RCC 7860 (cell line): Measurements from ENCODE around the gene TXLNG.

Experiments used
- DNase-seq: peaks from one replicate; pipeline ENCODE4 v3.0.0-alpha.2; 2015; ENCODE audit warnings: low spot score
- FAIRE-seq: peaks from 2 replicates; lab custom pipeline; 2012; peaks lifted over from hg19 to GRCh38; lab: Jason Lieb, UNC

TXLNG gene

DNA sequence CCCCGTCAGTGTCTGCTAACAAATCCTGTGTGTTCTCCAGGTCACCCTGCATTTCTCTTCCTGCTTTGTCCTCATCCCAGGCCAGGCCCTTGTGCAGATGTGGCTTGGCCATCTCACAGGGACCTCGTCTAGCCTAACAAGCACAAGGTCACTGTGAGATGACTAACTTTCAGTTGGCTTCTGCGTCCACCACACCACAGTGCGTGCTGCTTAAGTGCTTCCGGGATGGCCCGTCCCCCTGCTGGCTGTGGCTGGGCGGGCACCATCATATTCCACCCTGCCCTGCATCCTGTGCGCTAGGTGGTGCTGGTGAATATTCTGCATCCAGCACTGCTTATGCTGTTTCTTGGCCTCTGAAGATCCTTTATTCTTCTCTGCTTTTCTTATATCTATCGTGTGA, 50.1 kb downstream of the TXLNG start:
- no peak for FAIRE-seq
- DNase-seq = peak; percentile 29

DNA sequence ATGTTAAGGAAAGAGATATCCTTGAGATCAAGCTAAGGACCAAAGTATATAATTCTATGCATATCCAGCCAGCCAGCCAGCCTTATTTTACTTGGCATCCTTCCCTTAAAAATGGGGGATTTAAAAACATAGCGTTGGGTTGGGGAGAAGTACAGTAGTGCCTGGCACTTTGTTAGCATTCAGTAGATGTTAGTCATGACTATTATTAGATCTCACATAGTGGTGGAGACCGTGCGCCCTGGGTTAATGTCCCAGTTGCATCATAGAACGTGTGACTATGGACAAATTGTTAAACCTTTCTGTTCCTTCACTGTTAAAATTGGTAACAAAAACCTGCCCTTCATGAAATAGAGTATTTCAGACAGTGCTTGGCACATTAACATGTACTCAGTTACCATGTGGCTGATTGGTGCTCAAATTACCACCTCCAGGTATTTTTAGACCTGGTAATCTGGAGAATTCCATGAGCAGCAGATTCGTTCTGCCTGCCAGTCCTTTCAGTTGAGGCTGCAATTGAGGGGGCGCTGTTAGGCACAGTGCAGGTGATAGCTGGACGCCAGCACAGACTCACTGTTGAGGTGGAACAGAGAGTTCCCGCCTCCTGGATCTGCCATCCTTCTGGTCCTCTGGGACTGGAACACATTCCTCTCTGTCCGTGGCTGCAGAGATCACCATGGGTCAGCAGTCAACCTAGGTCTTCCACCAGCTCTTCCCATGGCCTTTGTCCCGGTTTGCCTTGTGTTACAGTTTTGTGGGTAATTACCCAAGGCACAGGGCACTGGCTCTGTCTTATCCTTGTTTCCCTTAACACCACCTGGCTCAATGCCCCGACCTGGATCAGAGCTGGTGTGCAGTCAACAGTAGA, 52.2 kb downstream of the TXLNG start:
- peak; percentile 85 for FAIRE-seq
- peak; percentile 53 for DNase-seq

DNA sequence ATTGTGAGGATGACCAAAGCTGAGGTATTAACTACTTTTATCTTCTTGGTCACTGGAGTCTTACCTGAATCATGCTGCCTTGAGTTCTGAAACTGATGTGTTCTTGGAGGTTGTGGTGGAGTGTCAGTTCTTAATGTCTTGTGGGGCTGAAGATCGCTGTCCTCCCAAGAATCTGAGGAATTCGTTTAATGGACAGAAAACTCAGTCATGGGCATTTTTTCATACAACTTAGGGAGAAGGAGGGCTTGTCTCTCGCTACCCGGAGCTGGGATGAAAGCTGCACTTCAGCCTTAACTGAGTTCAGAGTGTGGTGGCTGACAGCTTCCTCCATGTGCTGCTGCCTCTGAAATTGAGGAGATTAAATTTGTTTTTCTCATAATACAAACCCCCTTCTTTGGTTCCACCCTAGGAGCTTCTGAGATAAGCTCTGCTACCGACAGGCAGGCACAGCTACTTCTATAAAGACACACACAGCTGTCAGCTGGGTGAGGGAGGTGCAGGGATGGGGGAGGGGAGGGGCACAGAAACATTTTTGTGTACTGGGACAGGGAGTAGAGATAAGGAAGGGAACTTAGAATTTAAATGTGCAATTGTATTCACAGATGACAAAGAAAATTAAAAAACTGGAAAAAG, 53.1 kb downstream of the TXLNG start:
- DNase-seq = peak; percentile 7
- FAIRE-seq = no peak

DNA sequence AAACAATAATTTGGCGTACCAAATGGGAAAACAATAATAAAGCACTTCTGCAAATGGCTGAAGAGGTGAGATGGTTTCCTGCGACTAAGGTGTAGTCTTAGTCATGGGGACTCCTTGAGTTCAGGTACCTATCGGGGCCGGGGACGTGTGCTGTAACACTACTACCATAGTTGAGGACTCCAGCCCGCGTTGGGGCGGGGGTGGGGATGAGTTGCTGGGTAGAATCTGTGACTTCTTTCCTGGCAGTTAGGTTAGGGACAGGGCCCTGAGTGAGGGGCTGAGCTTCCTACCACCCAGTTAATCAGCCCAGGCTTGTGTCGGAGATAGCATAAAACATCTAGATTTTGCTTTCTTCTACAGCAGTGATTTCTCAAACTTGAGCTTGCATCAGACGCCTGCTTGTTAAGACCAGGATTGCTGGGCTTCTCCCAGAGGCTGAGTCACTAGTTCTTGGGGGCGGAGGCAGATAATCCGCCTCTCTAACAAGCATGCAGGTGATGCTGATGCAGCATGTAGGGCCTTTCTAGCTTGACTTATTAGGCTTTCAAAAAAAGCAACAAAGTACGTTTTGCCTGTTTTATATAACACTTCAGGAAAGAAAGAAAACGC, 53.7 kb downstream of the TXLNG start:
- peak; percentile 26 for DNase-seq
- FAIRE-seq = no peak

DNA sequence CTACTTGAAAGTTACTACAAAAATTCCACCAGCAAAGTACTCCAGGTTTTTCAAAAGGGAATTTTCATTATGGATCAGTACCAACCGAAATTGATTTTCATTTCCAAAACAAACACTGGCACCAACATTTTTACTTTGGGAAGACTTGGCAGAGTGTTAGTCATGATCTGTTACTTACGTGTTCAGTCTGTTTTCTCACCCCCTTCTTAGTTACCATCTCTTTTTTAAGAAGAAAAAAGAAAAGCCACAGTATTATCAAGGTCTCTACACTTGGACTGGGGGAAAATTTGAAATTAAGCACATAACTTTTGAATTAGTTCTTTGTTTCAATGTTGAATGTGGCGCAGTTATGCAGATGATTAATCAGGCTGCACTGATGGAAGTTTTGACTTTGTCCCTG, 56.4 kb downstream of the TXLNG start:
- FAIRE-seq (no peak), DNase-seq (no peak)

DNA sequence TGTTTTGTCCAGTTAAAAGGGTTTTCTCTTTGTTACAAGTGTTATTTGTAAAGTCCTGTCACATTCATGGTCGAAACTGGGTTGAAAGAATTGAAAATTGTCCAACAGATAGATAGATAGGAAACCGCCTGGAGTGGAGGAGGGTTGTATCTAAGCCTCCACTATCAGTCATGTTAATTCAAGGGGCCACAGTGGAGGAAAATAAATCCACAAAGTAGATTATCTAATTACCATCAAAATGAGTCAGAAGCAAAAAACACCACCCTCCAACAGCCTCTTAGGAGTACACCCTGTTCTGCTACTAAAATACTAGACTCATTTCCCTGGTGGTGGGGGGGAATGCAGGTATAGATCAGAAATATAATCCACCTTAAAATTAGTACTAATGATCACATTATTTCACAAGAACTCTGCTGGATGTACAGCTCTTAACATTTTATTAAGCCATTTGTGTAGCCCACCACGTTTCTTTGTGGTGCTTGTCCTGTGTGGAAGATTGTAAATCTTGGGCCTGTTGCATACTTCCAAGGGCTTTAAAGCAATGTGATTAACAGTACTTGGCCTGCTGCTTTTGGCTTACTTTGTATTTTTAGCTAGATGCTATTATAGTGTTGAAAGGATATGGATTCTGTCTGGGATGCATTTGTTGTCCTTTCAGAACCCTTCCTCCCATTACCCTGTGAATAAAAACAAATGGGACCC, 57.1 kb downstream of the TXLNG start:
- FAIRE-seq (no peak), DNase-seq (no peak)

DNA sequence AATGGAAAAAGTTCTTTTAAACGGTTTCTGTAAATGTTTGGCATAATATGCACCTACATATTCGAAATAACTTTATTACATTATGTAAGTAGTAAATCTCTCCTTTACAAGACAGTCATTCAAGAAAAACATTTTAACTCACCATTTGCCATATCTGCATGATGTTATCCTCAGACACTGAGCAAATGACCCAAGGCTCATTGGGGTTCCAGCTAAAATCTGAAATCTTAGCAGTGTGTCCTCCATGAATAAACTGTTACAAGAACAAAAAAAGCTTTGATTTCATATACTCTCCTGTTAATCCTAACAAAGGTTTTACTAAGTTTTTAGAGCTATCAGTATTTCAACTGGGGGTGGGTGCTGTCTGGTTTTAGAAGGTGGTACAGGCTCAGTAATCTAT, 59.4 kb downstream of the TXLNG start:
- FAIRE-seq (no peak), DNase-seq (no peak)

DNA sequence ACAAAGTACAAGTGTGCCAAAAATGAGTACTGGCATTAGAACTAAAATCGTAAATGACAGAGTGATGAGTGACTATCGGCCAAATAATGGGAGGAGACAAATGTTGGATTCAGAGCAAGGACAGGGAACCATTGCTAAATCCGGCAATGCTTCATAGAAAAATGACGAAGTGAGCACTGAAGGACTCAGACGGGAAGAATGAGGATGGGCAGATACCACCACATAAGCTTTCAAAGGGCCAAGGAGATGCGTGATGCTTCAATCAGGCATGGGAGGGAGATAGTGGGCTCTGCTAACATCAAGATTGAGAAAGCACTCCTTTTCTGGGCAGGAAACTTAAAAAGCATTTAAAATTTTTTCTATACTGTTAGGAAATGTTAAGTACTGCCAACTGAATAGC, 62.3 kb downstream of the TXLNG start:
- FAIRE-seq (no peak), DNase-seq (no peak)

DNA sequence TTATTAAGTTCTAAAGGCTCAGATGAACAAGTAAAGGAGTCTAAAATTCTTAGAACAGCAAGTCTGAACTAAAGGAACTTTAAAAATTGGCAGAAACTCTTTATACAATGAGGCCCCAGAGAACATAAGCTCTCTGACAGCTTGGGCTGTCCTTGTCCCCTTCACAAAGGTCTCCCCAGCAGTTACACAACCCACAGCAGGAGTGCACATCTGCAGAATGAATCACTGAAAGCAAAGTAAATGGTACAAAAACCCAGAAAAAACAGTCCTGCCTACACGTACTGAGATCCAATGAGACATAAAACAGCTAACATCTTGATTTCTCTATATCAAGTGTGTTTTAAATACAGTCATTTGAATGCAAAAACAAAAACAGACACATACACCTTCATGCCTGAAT, 65.2 kb downstream of the TXLNG start:
- DNase-seq (no peak), FAIRE-seq (no peak)

DNA sequence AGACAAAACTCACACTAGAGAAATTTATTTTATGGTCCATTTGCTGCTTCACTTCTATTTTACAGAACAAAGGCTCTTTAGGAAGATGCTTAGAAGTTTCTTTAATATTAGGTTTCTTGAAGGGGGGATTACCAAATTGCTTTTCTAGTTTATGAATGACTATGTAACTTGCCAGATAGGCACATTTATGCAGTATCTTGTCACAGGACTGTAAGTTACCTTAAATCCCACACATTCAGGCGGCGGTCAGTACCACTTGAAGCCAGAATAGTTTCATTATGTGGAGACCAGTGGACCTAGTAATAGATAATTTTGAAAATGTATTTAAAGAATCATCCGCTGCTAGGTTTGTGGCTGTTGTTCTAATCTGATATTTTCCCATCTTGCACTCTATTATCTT, 65.6 kb downstream of the TXLNG start:
- FAIRE-seq (no peak), DNase-seq (no peak)

DNA sequence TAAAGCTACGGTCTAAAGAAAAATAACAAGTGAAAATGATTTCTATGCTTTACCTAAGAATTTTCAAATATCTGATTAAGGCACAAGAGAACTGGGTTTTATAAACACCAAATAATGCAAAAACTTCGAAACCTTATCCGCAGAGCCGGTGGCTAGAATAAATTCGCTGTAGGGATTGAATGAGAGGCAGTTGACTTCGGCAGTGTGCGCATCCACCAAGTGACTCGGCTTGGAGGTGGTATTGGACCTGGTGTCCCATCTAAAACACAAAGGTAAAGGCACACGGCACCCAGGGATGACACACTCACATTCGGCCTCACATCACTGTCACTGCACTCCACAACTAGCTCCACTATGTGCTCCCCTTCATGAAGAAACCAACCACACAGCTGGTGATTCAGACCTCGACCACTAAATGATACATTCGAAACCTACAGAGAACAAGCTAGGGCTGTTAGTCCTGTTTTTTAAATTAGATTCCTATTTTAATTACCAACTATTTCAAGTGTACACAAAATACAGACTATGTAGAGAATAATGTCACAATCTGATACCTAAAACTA, 66.4 kb downstream of the TXLNG start:
- FAIRE-seq (no peak), DNase-seq (no peak)

DNA sequence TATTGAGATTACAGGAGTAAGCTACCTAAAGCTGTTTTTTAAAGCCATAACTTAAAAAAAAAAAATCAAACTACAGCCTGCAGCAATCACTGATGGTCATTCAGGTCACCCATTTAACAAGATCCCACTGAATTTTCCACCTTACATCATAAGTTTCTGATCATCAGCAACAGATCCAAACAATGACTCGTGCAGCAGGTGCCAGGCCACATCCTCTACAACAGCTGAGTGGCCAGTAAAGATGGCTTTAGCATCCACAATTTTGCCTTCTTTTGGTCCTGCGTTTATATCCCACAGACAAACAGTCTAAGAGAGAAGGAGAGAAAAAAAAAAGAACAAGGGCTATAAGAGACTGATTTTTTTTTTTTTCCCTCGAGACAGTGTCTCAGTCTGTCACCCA, 67.3 kb downstream of the TXLNG start:
- FAIRE-seq = no peak
- no peak for DNase-seq

DNA sequence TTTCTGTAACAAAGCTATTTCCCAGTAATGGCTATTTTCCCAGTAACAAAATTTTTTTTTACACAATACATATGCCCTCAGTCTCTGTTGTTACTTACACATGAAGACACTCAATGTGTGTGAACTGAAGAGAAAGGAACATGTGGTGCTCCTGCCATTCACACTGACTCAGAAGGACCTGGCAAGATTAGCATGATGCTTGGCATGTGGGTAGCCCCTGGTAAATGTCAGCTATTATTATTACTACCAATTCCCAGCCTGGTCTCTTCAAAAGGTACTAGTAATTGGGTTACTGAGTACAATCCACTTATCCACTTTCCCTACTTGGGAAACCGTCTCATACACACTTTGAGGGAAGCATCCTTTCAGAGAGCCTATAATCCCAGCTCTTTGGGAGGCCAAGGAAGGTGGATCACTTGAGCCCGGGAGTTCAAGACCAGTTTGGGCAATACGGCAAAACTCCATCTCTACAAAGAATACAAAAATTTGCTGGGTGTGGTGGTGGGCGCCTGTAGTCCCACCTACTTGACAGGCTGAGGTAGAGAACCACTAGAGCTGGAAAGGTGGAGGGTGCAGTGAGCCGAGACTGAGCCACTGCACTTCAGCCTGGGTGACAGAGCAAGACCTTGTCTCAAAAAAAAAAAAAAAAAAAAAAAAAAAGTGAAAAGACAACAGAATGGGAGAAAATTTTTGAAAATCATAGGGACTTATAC, 69.3 kb downstream of the TXLNG start:
- FAIRE-seq = no peak
- DNase-seq = no peak

DNA sequence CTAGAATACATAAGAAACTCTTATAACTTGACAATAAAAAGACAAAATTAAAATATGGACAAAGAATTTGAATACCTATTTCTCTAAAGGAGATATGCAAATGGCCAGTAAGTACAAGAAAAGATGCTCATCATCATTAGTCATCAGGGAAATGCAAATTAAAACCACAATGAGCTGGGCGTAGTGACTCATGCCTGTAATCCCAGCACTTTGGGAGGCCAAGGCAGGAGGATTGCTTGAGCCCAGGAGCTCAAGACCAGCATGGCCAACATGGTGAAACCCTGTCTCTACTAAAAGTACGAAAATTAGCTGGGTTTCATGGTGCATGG, 69.8 kb downstream of the TXLNG start:
- FAIRE-seq = peak; percentile 89
- DNase-seq = peak; percentile 48

DNA sequence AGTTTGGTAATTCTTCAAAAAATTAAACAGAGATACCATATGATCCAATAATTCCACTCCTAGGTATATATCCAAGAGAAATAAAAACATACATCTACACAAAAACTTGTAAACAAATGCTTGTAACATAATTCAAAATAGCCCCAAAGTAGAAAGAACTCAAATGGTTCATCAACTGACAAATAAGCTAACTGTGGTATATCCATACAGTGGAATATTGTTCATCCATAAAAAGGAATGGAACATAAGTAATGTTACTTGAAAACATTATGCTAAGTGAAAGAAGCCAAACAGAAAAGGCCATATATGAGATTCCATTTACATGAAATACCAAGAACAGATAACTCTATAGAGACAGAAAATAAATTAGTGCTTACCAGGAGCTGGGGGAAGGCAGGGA, 70.5 kb downstream of the TXLNG start:
- DNase-seq (no peak), FAIRE-seq (no peak)

DNA sequence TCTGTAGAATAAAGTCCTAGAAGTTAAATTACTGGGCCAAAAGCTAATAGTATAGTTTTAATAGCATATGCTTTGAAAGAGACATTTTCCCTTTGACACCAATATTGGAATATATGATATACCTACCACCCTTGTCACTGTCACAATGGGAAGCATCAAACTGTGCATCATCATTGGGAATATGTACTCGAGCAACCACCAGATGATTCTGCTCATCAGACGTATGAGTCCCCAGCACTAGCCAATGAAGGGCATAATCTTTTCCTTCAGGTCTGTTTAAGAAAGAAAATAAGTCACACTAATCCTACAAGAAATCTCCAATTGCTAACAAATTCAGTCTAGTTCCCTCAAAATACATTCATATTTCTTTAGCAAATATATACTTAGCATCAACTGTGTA, 76.6 kb downstream of the TXLNG start:
- DNase-seq = no peak
- FAIRE-seq = no peak

DNA sequence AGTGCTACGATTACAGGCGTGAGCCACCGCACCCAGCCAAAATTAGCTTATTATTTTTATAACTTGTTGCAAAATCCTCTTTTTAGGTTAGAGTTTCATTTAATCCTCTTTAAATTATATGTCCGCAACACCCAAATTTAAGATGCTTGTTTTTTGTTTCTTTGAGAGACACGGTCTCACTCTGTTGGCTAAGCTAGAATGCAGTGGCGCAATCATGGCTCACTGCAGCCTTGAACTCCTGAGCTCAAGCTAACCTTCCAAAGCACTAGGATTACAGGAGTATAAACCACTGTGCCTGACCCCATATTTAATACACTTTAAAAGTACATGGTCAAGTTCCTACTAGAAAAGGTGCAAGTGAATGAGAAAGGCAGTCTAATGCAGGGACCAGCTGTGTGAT, 81.7 kb downstream of the TXLNG start:
- FAIRE-seq = no peak
- no peak for DNase-seq

DNA sequence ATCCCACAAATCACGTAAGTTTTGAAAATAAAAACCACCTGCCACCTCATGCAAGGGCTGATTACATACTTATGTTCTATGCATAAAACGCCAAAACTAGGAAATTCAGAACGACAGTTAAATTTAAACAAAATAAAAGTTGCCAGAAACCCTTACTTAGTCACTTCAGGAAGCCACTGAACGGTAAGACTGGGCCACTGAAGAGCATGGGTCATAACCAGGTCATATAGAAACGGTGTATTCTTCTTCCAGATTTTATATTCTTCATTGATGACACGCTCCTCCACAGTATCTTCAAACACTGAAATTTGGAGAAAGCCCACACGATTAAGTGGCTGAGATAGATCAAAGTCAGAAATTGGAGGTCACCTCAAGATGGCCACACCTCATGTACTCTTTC, 82.7 kb downstream of the TXLNG start:
- no peak for DNase-seq
- FAIRE-seq = no peak

DNA sequence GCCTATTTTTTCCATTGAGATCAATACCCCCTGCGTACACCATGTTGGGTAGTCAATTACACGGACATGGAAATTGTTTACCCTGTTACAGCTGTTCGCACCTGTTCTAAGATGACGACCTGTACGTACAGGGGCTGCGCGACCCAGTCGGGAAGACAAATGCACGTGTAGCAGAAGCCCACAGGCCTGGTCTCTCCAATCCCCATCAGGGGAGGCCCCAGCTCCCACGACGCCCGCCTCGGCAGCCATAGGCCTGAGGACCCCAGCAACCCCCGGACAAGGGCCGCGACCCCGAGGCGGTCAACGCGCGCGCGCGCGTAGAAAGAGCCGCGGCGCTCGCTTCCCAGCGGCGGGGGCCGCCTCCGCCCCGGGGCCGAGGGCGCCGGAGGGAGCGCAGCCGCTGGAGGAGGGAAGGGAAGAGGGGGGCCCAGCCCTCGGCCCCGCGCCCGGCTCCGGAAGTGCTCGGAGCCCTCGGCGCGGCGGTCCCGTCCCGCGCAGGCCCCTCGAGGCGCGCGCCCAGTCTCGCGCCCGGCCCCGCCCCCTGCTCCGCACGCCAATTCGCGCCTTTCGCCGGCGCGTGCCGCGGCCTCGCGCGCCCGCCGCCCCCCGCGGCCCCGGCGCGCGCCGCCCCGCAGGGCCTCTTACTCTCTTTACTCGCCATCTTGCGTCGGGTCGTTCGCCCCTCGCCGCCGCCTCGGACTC, 83.3 kb downstream of the TXLNG start:
- peak; percentile 7 for DNase-seq
- no peak for FAIRE-seq
